Panc1 (cell line): ENCODE results near the gene TOP1. TPM values are rescaled to one million over a fixed set of nuclear protein-coding genes. Genes with fewer than 3 reads are reported as not detected.

Experiments used
- ATAC-seq: fragments of 200-7000 bp; cut with Tn5 transposase; 2 replicates; pipeline ENCODE4 v1.9.1; 2020; ENCODE audit warnings: mild to moderate bottlenecking, moderate library complexity
- BruUV-seq: library from RNA; stranded (reverse); fragments of 400-500 nt; replicated peaks from 2 replicates; lab custom pipeline; 2021; lab: Mats Ljungman, UMichigan
- CTCF ChIA-PET: fragments of 300-600 bp; sonication (Branson Sonifier 250); formaldehyde crosslinking; loops from one replicate; lab custom pipeline; 2022; ENCODE audit warnings: antibody characterized with exemption; lab: Charles Lee
- POLR2A ChIA-PET: fragments of 300-600 bp; sonication (Branson Sonifier 250); formaldehyde crosslinking; loops from one replicate; lab custom pipeline; 2022; ENCODE audit warnings: antibody characterized with exemption; lab: Charles Lee
- DNase-seq: peaks from one replicate; pipeline ENCODE4 v3.0.0-alpha.2; 2010; ENCODE audit warnings: low read depth, low spot score
- H3K27ac ChIP-seq: 2 replicates; pipeline ENCODE4 v1.5.1; 2011; ENCODE audit warnings: mild to moderate bottlenecking, low read length, inconsistent platforms
- H3K27me3 ChIP-seq: fragments of 200-500 bp; sonication (Bioruptor generic); 2 replicates; pipeline ENCODE4 v1.6.0; 2014; ENCODE audit warnings: low read length, inconsistent platforms; ENCODE audit not compliant: control insufficient read depth, insufficient read depth
- H3K36me3 ChIP-seq: fragments of 200-500 bp; sonication (Bioruptor generic); 2 replicates; pipeline ENCODE4 v1.5.1; 2014; ENCODE audit warnings: inconsistent platforms, mild to moderate bottlenecking, low read length, moderate library complexity; ENCODE audit not compliant: control insufficient read depth, insufficient read depth
- H3K4me1 ChIP-seq: 2 replicates; pipeline ENCODE4 v1.5.1; 2011; ENCODE audit warnings: inconsistent platforms, mild to moderate bottlenecking, low read length, moderate library complexity; ENCODE audit not compliant: control insufficient read depth, insufficient read depth
- H3K4me3 ChIP-seq, 2 experiments: 2 replicates each; pipeline ENCODE4 v1.5.1; 2011 to 2012; ENCODE audit warnings: low read depth in 2 of 2, low read length in 2 of 2, mild to moderate bottlenecking in 2 of 2, inconsistent platforms in 1 of 2, moderate library complexity in 1 of 2
- H3K9me3 ChIP-seq: fragments of 200-500 bp; sonication (Bioruptor generic); 2 replicates; pipeline ENCODE4 v1.5.1; 2014; ENCODE audit warnings: low read depth, mild to moderate bottlenecking, inconsistent platforms, low read length, moderate library complexity; ENCODE audit not compliant: control insufficient read depth, insufficient read depth
- CTCF ChIP-seq: fragments of 450-650 bp; IDR thresholded peaks from 2 replicates; pipeline ENCODE4 v1.5.1; 2017; ENCODE audit warnings: mild to moderate bottlenecking
- POLR2AphosphoS5 ChIP-seq: IDR thresholded peaks from 2 replicates; pipeline ENCODE4 v1.6.1; 2012; ENCODE audit warnings: mild to moderate bottlenecking, low read depth, low read length, moderate library complexity
- REST ChIP-seq, 2 experiments: IDR thresholded peaks; 2 replicates each; pipeline ENCODE4 v1.6.1; 2011 to 2012; ENCODE audit warnings: low read depth in 2 of 2, control low read depth in 1 of 2, low read length in 1 of 2, mild to moderate bottlenecking in 1 of 2, moderate library complexity in 1 of 2; ENCODE audit not compliant: insufficient read depth in 1 of 2
- SIN3A ChIP-seq: IDR thresholded peaks from 2 replicates; pipeline ENCODE4 v1.6.1; 2012; ENCODE audit warnings: low read depth, mild to moderate bottlenecking, low read length, moderate library complexity, borderline replicate concordance; ENCODE audit not compliant: insufficient read depth
- TCF7L2 ChIP-seq: IDR thresholded peaks from 2 replicates; pipeline ENCODE4 v1.6.1; 2011; ENCODE audit warnings: mild to moderate bottlenecking, low read depth, low read length, inconsistent platforms
- in situ Hi-C: cut with HindIII; loops from 2 replicates; pipeline ENCODE4 v1.10.0; 2016; ENCODE audit warnings: low sequenced_read_pairs, low pct_unique_long_range_greater_than_20kb
- intact Hi-C: fragments of 100-400 bp; cut with micrococcal nuclease; formaldehyde crosslinking; loops from one replicate; pipeline ENCODE4 v1.10.0; 2022; ENCODE audit not compliant: unreplicated experiment
- total RNA-seq: library from RNA; stranded (reverse); gene quantifications from one replicate; pipeline ENCODE4 v1.2.1, GENCODE V29; 2021; ENCODE audit not compliant: unreplicated experiment

TOP1 gene
- total RNA-seq, 1 experiment from 2014 or later: 65.2 TPM

GRCh38 chr20:41168281-41169161 lies 139.9 kb downstream of the TOP1 start:
- no peaks in the 10 kb centered on the region for H3K27me3 ChIP-seq
- no TSS peak for BruUV-seq
- POLR2A ChIA-PET: no interaction called here
- CTCF ChIA-PET: no interaction called here
- H3K36me3 ChIP-seq: no peaks in the 10 kb centered on the region; the same call in 1 of the 2 replicates
- no peaks in the 10 kb centered on the region for H3K9me3 ChIP-seq
- ATAC-seq: no peak
- in situ Hi-C loops (no loop called here), intact Hi-C loops (no loop called here)
- no peak for TF ChIP-seq SIN3A
- no peak for TF ChIP-seq CTCF
- no peak for TF ChIP-seq TCF7L2
- TF ChIP-seq REST (IDR thresholded peaks at IDR 0.05; ENCODE audit: insufficient read depth in 1 of 2, low read depth in 2 of 2, low read length in 1 of 2): no peak
- no peak for TF ChIP-seq POLR2AphosphoS5
- DNase-seq: no peak
- no peak overlapping the region for H3K27ac ChIP-seq
- H3K4me1 ChIP-seq: no peaks in the 10 kb centered on the region
- H3K4me3 ChIP-seq: no peak overlapping the region

GRCh38 chr20:41169162-41169690 lies 140.6 kb downstream of the TOP1 start:
- Histone ChIP-seq H3K4me1 (no peaks in the 10 kb centered on the region), H3K9me3 (no peaks in the 10 kb centered on the region), H3K36me3 (no peaks in the 10 kb centered on the region; the same call in 1 of the 2 replicates), H3K27me3 (no peaks in the 10 kb centered on the region), H3K27ac (no peak overlapping the region), H3K4me3 (no peak overlapping the region)
- no peak for TF ChIP-seq CTCF
- TF ChIP-seq TCF7L2: no peak
- no peak for TF ChIP-seq SIN3A
- no peak for TF ChIP-seq REST (IDR thresholded peaks at IDR 0.05; ENCODE audit: insufficient read depth in 1 of 2, low read depth in 2 of 2, low read length in 1 of 2)
- no peak for TF ChIP-seq POLR2AphosphoS5
- DNase-seq: no peak
- intact Hi-C loops (no loop called here), in situ Hi-C loops (no loop called here)
- ATAC-seq: no peak
- BruUV-seq: no TSS peak
- POLR2A ChIA-PET: no interaction called here
- CTCF ChIA-PET: no interaction called here
